GM21515 (cell line): ENCODE data around the gene DYSF.

Experiments
- ATAC-seq: cut with Tn5 transposase; IDR thresholded peaks from one replicate; pipeline ENCODE4 v1.9.1; 2021; ENCODE audit not compliant: unreplicated experiment

Gene DYSF

GRCh38 chr2:71702071-71702970 is 249.0 kb downstream of the DYSF start:
- ATAC-seq = no peak

GRCh38 chr2:71702971-71703898 is 249.9 kb downstream of the DYSF start:
- ATAC-seq = no peak

- no peak for ATAC-seq
Measured at GRCh38 chr2:71704131-71704561, 250.8 kb downstream of the DYSF start.

GRCh38 chr2:71704688-71705087 is 251.3 kb downstream of the DYSF start:
- no peak for ATAC-seq

- ATAC-seq = no peak
Measured at GRCh38 chr2:71705171-71705960, 252.0 kb downstream of the DYSF start.

- ATAC-seq = no peak
Measured at GRCh38 chr2:71706121-71706520, 252.8 kb downstream of the DYSF start.

GRCh38 chr2:71706836-71707235 is 253.5 kb downstream of the DYSF start:
- no peak for ATAC-seq

GRCh38 chr2:71710367-71711132 is 257.2 kb downstream of the DYSF start:
- ATAC-seq = no peak

- ATAC-seq = no peak
Measured at GRCh38 chr2:71711133-71711855, 257.9 kb downstream of the DYSF start.

- ATAC-seq = no peak
Measured at GRCh38 chr2:71712158-71712818, 258.9 kb downstream of the DYSF start.

GRCh38 chr2:71713581-71714580 is 260.5 kb downstream of the DYSF start:
- no peak for ATAC-seq

- ATAC-seq = no peak
Measured at GRCh38 chr2:71714601-71715240, 261.4 kb downstream of the DYSF start.

- no peak for ATAC-seq
Measured at GRCh38 chr2:71715241-71715750, 261.9 kb downstream of the DYSF start.

GRCh38 chr2:71715951-71716696 is 262.8 kb downstream of the DYSF start:
- ATAC-seq = no peak

- ATAC-seq = no peak
Measured at GRCh38 chr2:71716697-71717624, 263.6 kb downstream of the DYSF start.
